ELF-1 (cell line): Measurements from ENCODE around the gene ARHGAP26.
"Not testable (repeated sequence)": the region's sequence is repeated elsewhere in the genome, so short reads cannot be mapped to it uniquely, and the experiment has no call there.

ENCODE experiments used
- DNase-seq: peaks from one replicate; pipeline ENCODE4 v3.0.0-alpha.2; 2016; ENCODE audit warnings: low read depth, low spot score

The ARHGAP26 gene

GRCh38 chr5:142958944-142959682 is 188.9 kb downstream of the ARHGAP26 start:
- no peak for DNase-seq

- DNase-seq, result no peak
These were observed 189.8 kb downstream of the ARHGAP26 start for GRCh38 chr5:142959683-142960657.

GRCh38 chr5:142961440-142962173 is 191.4 kb downstream of the ARHGAP26 start:
- no peak for DNase-seq

- DNase-seq, result no peak
These were observed 192.0 kb downstream of the ARHGAP26 start for GRCh38 chr5:142962174-142962533.

GRCh38 chr5:142965258-142966120 is 195.3 kb downstream of the ARHGAP26 start:
- not testable (repeated sequence) for DNase-seq

GRCh38 chr5:142966121-142966420 is 195.9 kb downstream of the ARHGAP26 start:
- DNase-seq, result no peak

GRCh38 chr5:142969186-142969585 is 199.0 kb downstream of the ARHGAP26 start:
- DNase-seq, result no peak

GRCh38 chr5:142969624-142970439 is 199.7 kb downstream of the ARHGAP26 start:
- no peak for DNase-seq

- DNase-seq, result no peak
These were observed 200.4 kb downstream of the ARHGAP26 start for GRCh38 chr5:142970440-142971030.

GRCh38 chr5:142971303-142972013 is 201.3 kb downstream of the ARHGAP26 start:
- DNase-seq, result no peak

GRCh38 chr5:142972064-142972570 is 201.9 kb downstream of the ARHGAP26 start:
- no peak for DNase-seq

GRCh38 chr5:142973932-142974331 is 203.8 kb downstream of the ARHGAP26 start:
- no peak for DNase-seq

- DNase-seq, result no peak
These were observed 204.2 kb downstream of the ARHGAP26 start for GRCh38 chr5:142974409-142974808.

- DNase-seq, result no peak
These were observed 206.7 kb downstream of the ARHGAP26 start for GRCh38 chr5:142976861-142977260.

GRCh38 chr5:142977363-142978051 is 207.3 kb downstream of the ARHGAP26 start:
- peak; percentile 14 for DNase-seq

- no peak for DNase-seq
These were observed 208.1 kb downstream of the ARHGAP26 start for GRCh38 chr5:142978252-142978651.

- DNase-seq, result no peak
These were observed 208.5 kb downstream of the ARHGAP26 start for GRCh38 chr5:142978726-142979125.

GRCh38 chr5:142979636-142980035 is 209.5 kb downstream of the ARHGAP26 start:
- no peak for DNase-seq
